Measurements from ENCODE around the gene SNX24.

GRCh38 chr5:122858451-122858850, 13.0 kb downstream of the SNX24 start:
- TF ChIP-seq, protein P1, sequence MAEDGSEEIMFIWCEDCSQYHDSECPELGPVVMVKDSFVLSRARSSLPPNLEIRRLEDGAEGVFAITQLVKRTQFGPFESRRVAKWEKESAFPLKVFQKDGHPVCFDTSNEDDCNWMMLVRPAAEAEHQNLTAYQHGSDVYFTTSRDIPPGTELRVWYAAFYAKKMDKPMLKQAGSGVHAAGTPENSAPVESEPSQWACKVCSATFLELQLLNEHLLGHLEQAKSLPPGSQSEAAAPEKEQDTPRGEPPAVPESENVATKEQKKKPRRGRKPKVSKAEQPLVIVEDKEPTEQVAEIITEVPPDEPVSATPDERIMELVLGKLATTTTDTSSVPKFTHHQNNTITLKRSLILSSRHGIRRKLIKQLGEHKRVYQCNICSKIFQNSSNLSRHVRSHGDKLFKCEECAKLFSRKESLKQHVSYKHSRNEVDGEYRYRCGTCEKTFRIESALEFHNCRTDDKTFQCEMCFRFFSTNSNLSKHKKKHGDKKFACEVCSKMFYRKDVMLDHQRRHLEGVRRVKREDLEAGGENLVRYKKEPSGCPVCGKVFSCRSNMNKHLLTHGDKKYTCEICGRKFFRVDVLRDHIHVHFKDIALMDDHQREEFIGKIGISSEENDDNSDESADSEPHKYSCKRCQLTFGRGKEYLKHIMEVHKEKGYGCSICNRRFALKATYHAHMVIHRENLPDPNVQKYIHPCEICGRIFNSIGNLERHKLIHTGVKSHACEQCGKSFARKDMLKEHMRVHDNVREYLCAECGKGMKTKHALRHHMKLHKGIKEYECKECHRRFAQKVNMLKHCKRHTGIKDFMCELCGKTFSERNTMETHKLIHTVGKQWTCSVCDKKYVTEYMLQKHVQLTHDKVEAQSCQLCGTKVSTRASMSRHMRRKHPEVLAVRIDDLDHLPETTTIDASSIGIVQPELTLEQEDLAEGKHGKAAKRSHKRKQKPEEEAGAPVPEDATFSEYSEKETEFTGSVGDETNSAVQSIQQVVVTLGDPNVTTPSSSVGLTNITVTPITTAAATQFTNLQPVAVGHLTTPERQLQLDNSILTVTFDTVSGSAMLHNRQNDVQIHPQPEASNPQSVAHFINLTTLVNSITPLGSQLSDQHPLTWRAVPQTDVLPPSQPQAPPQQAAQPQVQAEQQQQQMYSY (CRISPR knock-in tag; IDR thresholded peaks at IDR 0.05): no peak
- TF ChIP-seq ZZZ3 (IDR thresholded peaks at IDR 0.05; ENCODE audit: control insufficient read depth, insufficient read length, low read depth): no peak
- no peak for TF ChIP-seq MAX (IDR thresholded peaks at IDR 0.05; ENCODE audit: low read depth, low read length)
- TF ChIP-seq CTCF (IDR thresholded peaks at IDR 0.05 in 2 of 3, conservative IDR thresholded peaks at IDR 0.05 in 1 of 3; ENCODE audit: control insufficient read depth in 2 of 3, extremely low read depth in 1 of 3, insufficient read depth in 1 of 3, low read depth in 3 of 3, low read length in 3 of 3): no peak
